HEK293 (cell line): ENCODE data around the gene TTLL11.

ENCODE experiments used
- ATF2 ChIP-seq: fragments of 450-650 bp; formaldehyde crosslinking; IDR thresholded peaks from 2 replicates; pipeline ENCODE4 v1.5.1; 2016; ENCODE audit warnings: missing biosample characterization, missing genetic modification characterization, low read depth
- HOXD13 ChIP-seq: sonication (generic); formaldehyde crosslinking; IDR thresholded peaks from 2 replicates; pipeline ENCODE4 v1.8.0; 2022; ENCODE audit warnings: missing genetic modification reagents, borderline replicate concordance
- YY1 ChIP-seq: fragments of 450-650 bp; formaldehyde crosslinking; IDR thresholded peaks from 2 replicates; pipeline ENCODE4 v1.5.1; 2018; ENCODE audit warnings: missing biosample characterization, missing genetic modification characterization
- ZBTB21 ChIP-seq: fragments of 450-650 bp; formaldehyde crosslinking; IDR thresholded peaks from 2 replicates; pipeline ENCODE4 v1.5.1; 2017; ENCODE audit warnings: missing biosample characterization, missing genetic modification characterization
- ZBTB8A ChIP-seq: fragments of 450-650 bp; formaldehyde crosslinking; IDR thresholded peaks from 2 replicates; pipeline ENCODE4 v1.5.1; 2016; ENCODE audit warnings: missing biosample characterization, missing genetic modification characterization
- ZNF140 ChIP-seq: fragments of 450-650 bp; formaldehyde crosslinking; IDR thresholded peaks from 2 replicates; pipeline ENCODE4 v1.5.1; 2016; ENCODE audit warnings: missing biosample characterization, missing genetic modification characterization
- ZNF596 ChIP-seq: fragments of 450-650 bp; IDR thresholded peaks from 2 replicates; pipeline ENCODE4 v1.5.0; 2018; ENCODE audit warnings: missing biosample characterization, mild to moderate bottlenecking, missing genetic modification characterization, moderate library complexity
- ZNF76 ChIP-seq: fragments of 450-650 bp; formaldehyde crosslinking; IDR thresholded peaks from 2 replicates; pipeline ENCODE4; 2016; ENCODE audit warnings: low read depth, missing biosample characterization, missing genetic modification characterization, borderline replicate concordance
- TF ChIP-seq, protein P1 (sequence below): fragments of 450-650 bp; formaldehyde crosslinking; IDR thresholded peaks from 2 replicates; pipeline ENCODE4 v1.5.1; 2016; ENCODE audit warnings: missing biosample characterization, missing genetic modification characterization

- TF ChIP-seq ZNF76 (tag by site-specific recombination) (no peak), ZBTB8A (tag by site-specific recombination) (no peak), YY1 (tag by site-specific recombination) (no peak), HOXD13 (CRISPR knock-in tag) (no peak), ATF2 (tag by site-specific recombination) (no peak), ZNF140 (tag by site-specific recombination) (no peak), ZBTB21 (tag by site-specific recombination) (no peak), ZNF596 (tag by site-specific recombination) (no peak)
- TF ChIP-seq, protein P1, sequence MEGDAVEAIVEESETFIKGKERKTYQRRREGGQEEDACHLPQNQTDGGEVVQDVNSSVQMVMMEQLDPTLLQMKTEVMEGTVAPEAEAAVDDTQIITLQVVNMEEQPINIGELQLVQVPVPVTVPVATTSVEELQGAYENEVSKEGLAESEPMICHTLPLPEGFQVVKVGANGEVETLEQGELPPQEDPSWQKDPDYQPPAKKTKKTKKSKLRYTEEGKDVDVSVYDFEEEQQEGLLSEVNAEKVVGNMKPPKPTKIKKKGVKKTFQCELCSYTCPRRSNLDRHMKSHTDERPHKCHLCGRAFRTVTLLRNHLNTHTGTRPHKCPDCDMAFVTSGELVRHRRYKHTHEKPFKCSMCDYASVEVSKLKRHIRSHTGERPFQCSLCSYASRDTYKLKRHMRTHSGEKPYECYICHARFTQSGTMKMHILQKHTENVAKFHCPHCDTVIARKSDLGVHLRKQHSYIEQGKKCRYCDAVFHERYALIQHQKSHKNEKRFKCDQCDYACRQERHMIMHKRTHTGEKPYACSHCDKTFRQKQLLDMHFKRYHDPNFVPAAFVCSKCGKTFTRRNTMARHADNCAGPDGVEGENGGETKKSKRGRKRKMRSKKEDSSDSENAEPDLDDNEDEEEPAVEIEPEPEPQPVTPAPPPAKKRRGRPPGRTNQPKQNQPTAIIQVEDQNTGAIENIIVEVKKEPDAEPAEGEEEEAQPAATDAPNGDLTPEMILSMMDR (tag by site-specific recombination), result no peak
Measured at GRCh38 chr9:121852241-121852640, 240.9 kb downstream of the TTLL11 start.
